Panc1 (cell line): ENCODE data around the gene CNTROB. TPM values are rescaled to one million over a fixed set of nuclear protein-coding genes. Genes with fewer than 3 reads are reported as not detected.

Source experiments
- ATAC-seq: fragments of 200-7000 bp; cut with Tn5 transposase; 2 replicates; pipeline ENCODE4 v1.9.1; 2020; ENCODE audit warnings: mild to moderate bottlenecking, moderate library complexity
- BruUV-seq: library from RNA; stranded (reverse); fragments of 400-500 nt; replicated peaks from 2 replicates; lab custom pipeline; 2021; lab: Mats Ljungman, UMichigan
- CTCF ChIA-PET: fragments of 300-600 bp; sonication (Branson Sonifier 250); formaldehyde crosslinking; loops from one replicate; lab custom pipeline; 2022; ENCODE audit warnings: antibody characterized with exemption; lab: Charles Lee
- POLR2A ChIA-PET: fragments of 300-600 bp; sonication (Branson Sonifier 250); formaldehyde crosslinking; loops from one replicate; lab custom pipeline; 2022; ENCODE audit warnings: antibody characterized with exemption; lab: Charles Lee
- DNase-seq: peaks from one replicate; pipeline ENCODE4 v3.0.0-alpha.2; 2010; ENCODE audit warnings: low read depth, low spot score
- H3K27ac ChIP-seq: 2 replicates; pipeline ENCODE4 v1.5.1; 2011; ENCODE audit warnings: mild to moderate bottlenecking, low read length, inconsistent platforms
- H3K27me3 ChIP-seq: fragments of 200-500 bp; sonication (Bioruptor generic); 2 replicates; pipeline ENCODE4 v1.6.0; 2014; ENCODE audit warnings: low read length, inconsistent platforms; ENCODE audit not compliant: control insufficient read depth, insufficient read depth
- H3K36me3 ChIP-seq: fragments of 200-500 bp; sonication (Bioruptor generic); 2 replicates; pipeline ENCODE4 v1.5.1; 2014; ENCODE audit warnings: inconsistent platforms, mild to moderate bottlenecking, low read length, moderate library complexity; ENCODE audit not compliant: control insufficient read depth, insufficient read depth
- H3K4me1 ChIP-seq: 2 replicates; pipeline ENCODE4 v1.5.1; 2011; ENCODE audit warnings: inconsistent platforms, mild to moderate bottlenecking, low read length, moderate library complexity; ENCODE audit not compliant: control insufficient read depth, insufficient read depth
- H3K4me3 ChIP-seq, 2 experiments: 2 replicates each; pipeline ENCODE4 v1.5.1; 2011 to 2012; ENCODE audit warnings: low read depth in 2 of 2, low read length in 2 of 2, mild to moderate bottlenecking in 2 of 2, inconsistent platforms in 1 of 2, moderate library complexity in 1 of 2
- H3K9me3 ChIP-seq: fragments of 200-500 bp; sonication (Bioruptor generic); 2 replicates; pipeline ENCODE4 v1.5.1; 2014; ENCODE audit warnings: low read depth, mild to moderate bottlenecking, inconsistent platforms, low read length, moderate library complexity; ENCODE audit not compliant: control insufficient read depth, insufficient read depth
- CTCF ChIP-seq: fragments of 450-650 bp; IDR thresholded peaks from 2 replicates; pipeline ENCODE4 v1.5.1; 2017; ENCODE audit warnings: mild to moderate bottlenecking
- POLR2AphosphoS5 ChIP-seq: IDR thresholded peaks from 2 replicates; pipeline ENCODE4 v1.6.1; 2012; ENCODE audit warnings: mild to moderate bottlenecking, low read depth, low read length, moderate library complexity
- SIN3A ChIP-seq: IDR thresholded peaks from 2 replicates; pipeline ENCODE4 v1.6.1; 2012; ENCODE audit warnings: low read depth, mild to moderate bottlenecking, low read length, moderate library complexity, borderline replicate concordance; ENCODE audit not compliant: insufficient read depth
- TCF7L2 ChIP-seq: IDR thresholded peaks from 2 replicates; pipeline ENCODE4 v1.6.1; 2011; ENCODE audit warnings: mild to moderate bottlenecking, low read depth, low read length, inconsistent platforms
- in situ Hi-C: cut with HindIII; loops from 2 replicates; pipeline ENCODE4 v1.10.0; 2016; ENCODE audit warnings: low sequenced_read_pairs, low pct_unique_long_range_greater_than_20kb
- intact Hi-C: fragments of 100-400 bp; cut with micrococcal nuclease; formaldehyde crosslinking; loops from one replicate; pipeline ENCODE4 v1.10.0; 2022; ENCODE audit not compliant: unreplicated experiment
- total RNA-seq: library from RNA; stranded (reverse); gene quantifications from one replicate; pipeline ENCODE4 v1.2.1, GENCODE V29; 2021; ENCODE audit not compliant: unreplicated experiment
- TF ChIP-seq, protein P1 (sequence below), 2 experiments: IDR thresholded peaks; 2 replicates each; pipeline ENCODE4 v1.6.1; 2011 to 2012; ENCODE audit warnings: low read depth in 2 of 2, control low read depth in 1 of 2, low read length in 1 of 2, mild to moderate bottlenecking in 1 of 2, moderate library complexity in 1 of 2; ENCODE audit not compliant: insufficient read depth in 1 of 2

CNTROB gene
- total RNA-seq, 1 experiment from 2014 or later: 60.5 TPM

DNA sequence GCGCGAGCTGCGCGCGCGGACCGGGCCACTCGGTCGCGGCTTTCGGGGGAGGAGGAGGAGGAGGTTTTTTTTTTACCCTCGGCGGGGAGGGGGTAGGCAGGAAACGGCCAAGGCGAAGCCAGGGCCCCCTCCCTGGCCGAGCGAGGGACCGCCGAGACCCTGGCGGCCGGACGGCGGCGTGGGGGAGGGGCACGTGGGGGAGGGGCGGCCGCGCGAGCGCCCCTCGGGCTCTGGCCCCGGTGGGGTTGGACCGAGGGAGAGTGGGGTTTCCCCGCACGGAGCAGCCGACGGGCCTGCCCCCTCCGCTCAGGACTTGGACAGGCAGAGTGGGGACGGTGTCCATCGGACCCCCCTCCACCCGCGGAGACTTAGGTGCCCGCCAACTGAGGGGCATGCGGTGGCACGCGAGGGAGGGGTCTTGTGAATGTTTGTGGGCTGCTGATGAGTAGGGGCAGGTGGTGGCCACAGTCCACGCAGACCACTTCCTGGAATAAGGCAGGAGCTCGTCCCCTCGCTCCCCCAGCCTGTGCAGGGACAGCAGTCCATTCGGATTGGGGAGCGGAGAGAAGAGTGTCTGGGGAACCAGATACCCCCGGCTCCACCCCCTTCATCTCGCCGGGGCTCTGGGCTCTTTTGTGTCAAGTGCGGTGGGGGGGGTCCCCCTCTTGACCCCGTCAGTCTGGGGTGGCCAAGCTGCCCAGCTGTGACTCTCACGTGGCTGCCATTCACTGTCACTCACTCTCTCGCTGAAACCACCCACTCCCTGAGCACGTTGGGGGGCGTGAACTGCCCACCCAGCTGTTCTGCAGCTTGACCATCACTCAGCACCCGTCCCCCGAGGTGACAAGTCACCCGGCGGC lies 46.4 kb upstream of the CNTROB start:
- Histone ChIP-seq H3K27ac (peak overlapping the region; percentile 96), H3K27me3 (no peaks in the 10 kb centered on the region), H3K9me3 (no peaks in the 10 kb centered on the region), H3K4me3 (peak overlapping the region; percentile 63 to 77), H3K36me3 (no peaks in the 10 kb centered on the region; the same call in 1 of the 2 replicates), H3K4me1 (peaks cover 34% of the 10 kb centered on the region)
- POLR2A ChIA-PET: interaction anchor here (0.7 kb wide), 1 partner anchor 22 kb away, joined by 10 read pairs; no protein-coding TSS in a partner anchor
- CTCF ChIA-PET: interaction anchor here (0.6 kb wide), 1 partner anchor 23 kb away, joined by 9 read pairs; no protein-coding TSS in a partner anchor
- intact Hi-C loops: no loop called here
- in situ Hi-C loops: no loop called here
- DNase-seq (no peak), ATAC-seq (peak; percentile 33)
- peak; percentile 48; the same call in 1 of the 2 replicates for TF ChIP-seq SIN3A
- no peak for TF ChIP-seq CTCF
- BruUV-seq: no TSS peak

- ChIA-PET CTCF (interaction anchor here (0.6 kb wide), 1 partner anchor 24 kb away, joined by 9 read pairs; no protein-coding TSS in a partner anchor), POLR2A (no interaction called here)
- ATAC-seq: peak; percentile 12; the same call in 1 of the 2 replicates
- no peaks in the 10 kb centered on the region for H3K9me3 ChIP-seq
- H3K4me3 ChIP-seq: peak overlapping the region; percentile 63 to 77
- H3K27me3 ChIP-seq: no peaks in the 10 kb centered on the region
- no peak for DNase-seq
- no TSS peak for BruUV-seq
- in situ Hi-C loops: no loop called here
- H3K36me3 ChIP-seq: no peaks in the 10 kb centered on the region; the same call in 1 of the 2 replicates
- peak overlapping the region; percentile 96 for H3K27ac ChIP-seq
- intact Hi-C loops: no loop called here
- H3K4me1 ChIP-seq: peaks cover 34% of the 10 kb centered on the region
- TF ChIP-seq CTCF (no peak; the same call in 1 of the 2 replicates), SIN3A (no peak), TCF7L2 (no peak), POLR2AphosphoS5 (no peak)
- TF ChIP-seq, protein P1, sequence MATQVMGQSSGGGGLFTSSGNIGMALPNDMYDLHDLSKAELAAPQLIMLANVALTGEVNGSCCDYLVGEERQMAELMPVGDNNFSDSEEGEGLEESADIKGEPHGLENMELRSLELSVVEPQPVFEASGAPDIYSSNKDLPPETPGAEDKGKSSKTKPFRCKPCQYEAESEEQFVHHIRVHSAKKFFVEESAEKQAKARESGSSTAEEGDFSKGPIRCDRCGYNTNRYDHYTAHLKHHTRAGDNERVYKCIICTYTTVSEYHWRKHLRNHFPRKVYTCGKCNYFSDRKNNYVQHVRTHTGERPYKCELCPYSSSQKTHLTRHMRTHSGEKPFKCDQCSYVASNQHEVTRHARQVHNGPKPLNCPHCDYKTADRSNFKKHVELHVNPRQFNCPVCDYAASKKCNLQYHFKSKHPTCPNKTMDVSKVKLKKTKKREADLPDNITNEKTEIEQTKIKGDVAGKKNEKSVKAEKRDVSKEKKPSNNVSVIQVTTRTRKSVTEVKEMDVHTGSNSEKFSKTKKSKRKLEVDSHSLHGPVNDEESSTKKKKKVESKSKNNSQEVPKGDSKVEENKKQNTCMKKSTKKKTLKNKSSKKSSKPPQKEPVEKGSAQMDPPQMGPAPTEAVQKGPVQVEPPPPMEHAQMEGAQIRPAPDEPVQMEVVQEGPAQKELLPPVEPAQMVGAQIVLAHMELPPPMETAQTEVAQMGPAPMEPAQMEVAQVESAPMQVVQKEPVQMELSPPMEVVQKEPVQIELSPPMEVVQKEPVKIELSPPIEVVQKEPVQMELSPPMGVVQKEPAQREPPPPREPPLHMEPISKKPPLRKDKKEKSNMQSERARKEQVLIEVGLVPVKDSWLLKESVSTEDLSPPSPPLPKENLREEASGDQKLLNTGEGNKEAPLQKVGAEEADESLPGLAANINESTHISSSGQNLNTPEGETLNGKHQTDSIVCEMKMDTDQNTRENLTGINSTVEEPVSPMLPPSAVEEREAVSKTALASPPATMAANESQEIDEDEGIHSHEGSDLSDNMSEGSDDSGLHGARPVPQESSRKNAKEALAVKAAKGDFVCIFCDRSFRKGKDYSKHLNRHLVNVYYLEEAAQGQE (IDR thresholded peaks at IDR 0.05; ENCODE audit: insufficient read depth in 1 of 2, low read depth in 2 of 2, low read length in 1 of 2): no peak
These were observed 45.6 kb upstream of the CNTROB start for GRCh38 chr17:7886227-7887037.
